DMS 273 (cell line): ENCODE data around the gene APOBEC3B.
"Not testable (repeated sequence)": the region's sequence is repeated elsewhere in the genome, so short reads cannot be mapped to it uniquely, and the experiment has no call there.

Experiments
- DNase-seq: peaks from one replicate; lab custom pipeline; 2025; ENCODE audit not compliant: unreplicated experiment; lab: John Stamatoyannopoulos, UW

APOBEC3B gene

DNA sequence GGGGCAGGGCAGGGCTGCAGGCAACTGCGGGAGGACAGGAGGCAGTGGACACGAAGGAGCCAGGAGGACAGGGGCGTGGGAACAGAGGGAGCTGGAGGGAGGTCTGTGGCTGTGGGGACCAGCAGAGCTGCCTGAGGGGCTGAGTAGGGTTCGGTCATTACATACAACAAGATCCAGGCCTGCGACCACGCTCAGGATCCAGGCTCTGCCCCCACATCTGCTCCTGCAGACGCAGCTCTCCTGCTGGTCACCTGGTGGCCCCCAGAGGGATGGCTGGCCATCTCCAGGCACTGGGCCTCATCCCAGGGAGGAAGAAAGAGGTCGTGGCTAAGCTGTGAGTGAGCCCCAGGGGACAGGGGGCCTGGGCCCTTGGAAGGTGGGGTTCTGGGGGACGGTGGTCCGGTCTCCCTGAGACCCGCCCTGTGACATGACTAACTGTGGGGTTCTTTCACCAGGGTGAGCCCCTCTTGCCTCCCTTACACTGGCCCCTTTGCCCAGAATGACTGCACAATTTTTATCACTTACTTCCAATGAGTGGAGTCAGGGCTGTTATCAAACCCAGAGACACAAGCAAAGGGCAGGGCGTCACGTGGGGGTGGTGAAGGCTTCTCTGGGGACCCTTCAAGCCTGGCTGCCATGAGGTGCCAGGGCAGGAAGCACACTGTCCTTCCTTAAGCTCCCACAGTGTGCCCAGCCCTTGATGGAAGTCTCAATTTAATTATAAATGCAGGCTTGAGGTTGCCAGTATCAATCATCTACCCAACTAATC is 31.4 kb upstream of the APOBEC3B start:
- DNase-seq: no peak

DNA sequence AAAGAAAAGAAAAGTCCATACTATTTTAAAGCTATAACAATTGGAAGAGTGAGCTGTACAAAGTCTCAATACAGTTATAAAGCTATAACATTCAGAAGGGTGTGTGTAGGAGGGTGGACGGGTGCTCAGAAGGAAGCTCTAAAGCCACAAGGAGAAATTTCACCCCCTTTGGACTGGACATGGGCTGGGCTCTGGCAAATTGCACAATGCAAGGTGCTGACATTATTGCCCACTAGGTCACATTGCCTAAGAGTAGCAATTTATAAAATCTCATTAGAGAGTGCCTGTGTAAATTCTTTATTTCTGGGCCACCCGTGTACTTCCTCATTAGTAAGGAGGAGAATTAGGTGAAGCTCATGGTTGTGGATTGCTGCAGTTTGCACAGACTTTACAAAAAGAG is 30.4 kb upstream of the APOBEC3B start:
- no peak for DNase-seq

DNA sequence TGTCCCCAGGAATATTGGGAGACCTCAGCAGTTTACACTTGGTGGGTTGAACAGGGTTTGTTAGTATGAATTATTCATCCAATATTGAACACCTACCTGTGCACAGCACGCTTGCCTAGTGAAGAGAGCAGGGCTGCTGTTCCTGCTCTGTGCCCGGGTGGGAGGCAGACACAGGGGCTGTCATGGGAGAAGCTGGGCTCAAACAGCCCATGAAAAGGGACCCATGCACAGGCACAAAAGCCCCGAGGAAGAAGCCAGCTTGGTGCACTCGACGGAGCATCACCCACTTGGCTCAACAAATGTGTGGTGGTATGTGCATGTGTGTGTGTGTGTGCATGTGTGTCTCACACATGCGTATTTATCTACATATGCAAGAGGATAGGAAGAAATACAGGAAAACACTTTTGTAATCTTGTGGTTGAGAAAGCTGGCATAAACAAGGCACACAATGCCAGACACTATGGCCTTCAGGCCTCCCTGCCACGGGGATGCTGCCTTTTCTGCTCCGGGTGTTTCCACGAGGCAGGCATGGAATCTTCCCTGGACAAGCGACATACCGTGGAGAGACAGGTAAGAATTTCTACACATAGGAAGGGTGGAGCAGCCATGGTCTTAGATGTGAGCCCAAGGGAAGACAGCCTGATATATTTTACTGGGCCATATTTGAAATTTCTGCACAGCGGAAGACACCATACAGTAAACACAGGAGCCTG is 29.7 kb upstream of the APOBEC3B start:
- no peak for DNase-seq

DNA sequence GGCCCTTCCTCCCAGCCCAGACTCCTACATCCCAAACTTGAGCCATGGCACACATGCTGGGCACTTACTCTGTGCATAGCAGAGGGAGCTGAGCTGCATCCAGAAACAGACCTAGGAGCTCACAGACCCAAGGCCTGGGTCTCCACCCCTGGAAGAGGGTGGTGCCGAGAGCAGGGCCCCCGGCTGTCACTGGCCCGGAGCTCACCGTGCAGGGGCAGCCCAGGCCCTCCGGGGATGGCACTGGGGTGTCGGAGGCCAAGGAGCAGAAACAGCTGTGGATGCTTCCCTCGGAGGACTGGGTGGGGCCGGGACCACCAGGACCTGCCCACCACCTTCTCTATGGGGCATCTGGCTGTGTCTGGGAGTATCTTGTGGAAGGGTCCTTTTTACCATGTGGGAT is 29.1 kb upstream of the APOBEC3B start:
- DNase-seq: no peak

DNA sequence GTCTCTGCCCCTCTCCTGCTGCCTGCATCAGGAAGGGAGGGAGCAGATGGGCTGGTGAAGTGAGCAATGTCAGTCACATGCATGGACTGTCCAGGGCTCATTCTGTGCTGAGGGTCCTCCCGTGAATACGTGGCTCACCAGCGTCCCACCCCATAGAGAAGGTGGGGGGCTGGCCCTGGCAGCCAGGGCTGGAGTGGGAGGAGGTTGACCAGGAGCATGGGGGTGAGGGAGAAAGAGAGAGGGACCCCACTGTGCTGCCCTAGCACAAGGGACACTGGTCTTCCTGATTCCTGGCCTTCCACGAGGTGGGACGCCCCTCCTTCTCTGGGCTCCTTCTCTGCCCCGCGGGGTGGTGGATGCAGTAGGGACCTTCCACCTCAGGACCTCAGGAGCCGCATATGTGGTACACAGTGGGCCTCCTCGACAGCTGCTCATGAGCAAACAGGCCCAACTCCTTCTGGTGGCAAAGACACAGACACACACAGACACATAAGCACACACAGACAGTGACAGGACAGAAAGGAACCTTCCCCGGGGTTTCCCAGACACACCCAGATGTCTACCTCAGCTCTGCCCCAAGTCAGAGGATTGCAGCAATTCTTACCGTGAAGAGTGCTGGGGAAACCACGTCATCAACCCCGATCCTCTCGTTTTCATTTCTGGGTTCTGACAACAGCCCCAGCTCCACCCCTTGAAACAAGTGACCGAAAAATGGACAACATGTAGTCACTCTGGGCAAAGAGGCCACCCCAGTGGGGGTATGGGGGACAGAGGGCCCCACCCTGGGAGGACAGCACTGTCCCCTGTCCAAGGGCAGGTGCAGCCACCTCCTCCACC is 28.4 kb upstream of the APOBEC3B start:
- no peak for DNase-seq

DNA sequence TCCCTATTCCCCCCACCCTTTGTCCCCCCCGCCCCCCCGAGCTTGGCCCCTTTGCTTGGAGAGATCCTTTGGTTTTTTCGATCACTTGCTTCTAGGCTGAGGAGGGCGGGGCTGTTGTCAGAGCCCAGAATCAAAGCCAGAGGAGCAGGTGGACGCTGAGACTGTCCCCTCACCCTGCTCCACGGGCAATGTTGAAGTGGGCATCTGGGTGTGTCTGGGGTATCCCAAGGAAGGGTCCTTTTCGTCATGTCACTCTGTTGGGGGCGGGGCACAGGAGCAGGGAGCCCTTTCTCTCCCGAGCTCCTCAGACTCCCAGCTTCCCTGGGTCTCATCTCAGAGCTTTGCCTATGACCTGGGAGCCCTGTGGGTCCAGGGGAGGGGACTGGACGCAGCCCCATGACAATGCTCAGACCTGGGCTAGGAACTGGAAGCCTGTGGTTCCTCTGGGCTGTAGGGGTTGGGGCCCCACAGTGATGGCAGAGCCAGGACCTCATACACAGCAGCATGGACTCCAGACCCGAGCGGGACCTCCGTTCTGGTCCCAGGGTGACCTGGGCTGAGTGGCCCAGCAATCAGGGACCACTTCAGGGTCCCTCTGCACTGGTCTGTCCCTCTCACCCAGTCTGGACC is 27.6 kb upstream of the APOBEC3B start:
- DNase-seq: no peak

DNA sequence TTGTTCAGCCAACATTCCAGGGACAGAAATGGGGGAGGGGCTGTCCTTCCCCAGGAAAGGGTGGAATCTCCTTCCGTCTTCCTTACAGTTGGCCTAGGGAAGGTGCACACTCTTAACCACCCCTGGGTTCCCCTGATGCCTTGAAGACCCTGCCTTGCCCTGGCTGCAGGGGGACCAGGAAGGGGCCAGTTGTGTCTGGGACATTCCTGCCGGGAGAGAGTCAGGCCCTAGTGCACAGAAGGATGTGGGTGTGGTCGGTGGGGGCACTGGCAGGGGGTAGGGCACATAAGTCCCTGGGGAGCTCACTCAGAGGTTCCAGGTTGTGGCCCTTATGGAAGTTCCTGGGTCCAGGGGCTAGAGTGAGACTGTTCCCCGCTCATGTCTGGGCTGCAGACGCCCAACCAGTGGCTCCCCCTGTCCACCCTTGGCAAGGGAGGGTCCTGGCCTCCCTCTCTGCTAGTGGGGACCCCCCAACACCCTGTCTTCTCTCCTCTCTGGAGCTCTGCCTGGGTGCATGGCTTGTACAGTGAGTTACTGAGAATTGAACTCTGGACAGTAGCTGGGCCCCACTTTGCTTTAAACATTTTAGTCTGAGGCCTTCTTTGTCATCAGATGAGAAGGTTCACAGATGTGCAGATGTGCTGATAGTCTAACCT is 26.8 kb upstream of the APOBEC3B start:
- DNase-seq: no peak

DNA sequence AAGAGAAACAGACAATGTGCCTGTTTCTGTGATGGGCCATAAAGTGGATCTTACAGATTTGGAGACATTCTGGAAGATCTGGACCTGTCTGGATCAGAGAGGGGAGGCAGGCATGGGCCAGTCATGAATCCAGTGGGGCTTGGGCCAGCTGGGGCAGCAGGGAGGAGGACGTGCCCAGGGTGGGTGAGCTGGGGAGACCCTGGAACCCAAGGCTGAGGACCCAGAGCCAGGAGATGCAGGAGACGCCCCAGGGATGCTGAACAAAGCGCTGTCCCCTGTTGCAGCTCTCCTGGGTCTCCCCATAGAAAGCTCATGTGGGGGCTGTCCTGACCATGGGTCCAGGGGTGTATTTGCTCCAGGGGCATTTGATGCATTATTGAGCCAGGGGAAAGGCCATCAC is 26.2 kb upstream of the APOBEC3B start:
- no peak for DNase-seq

DNA sequence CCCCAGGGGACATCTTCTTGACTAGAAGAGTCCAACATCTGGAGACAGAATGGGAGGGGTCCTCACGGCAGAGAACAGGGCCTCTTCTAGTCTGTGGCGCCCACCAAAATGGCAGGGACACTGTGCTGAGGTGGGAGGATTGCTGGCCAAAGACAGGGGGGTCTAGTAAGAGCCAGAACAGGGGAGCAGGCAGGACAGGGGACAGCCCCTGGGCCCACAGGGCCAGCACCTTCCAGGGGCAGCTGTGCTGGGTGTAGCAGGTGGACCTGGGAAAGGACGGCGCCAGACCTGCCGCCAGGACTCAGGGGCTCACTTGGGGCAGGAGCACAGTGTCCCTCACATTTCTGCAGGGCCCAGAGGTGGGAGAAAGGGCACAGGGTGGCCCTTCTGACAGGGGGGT is 25.6 kb upstream of the APOBEC3B start:
- DNase-seq: no peak

DNA sequence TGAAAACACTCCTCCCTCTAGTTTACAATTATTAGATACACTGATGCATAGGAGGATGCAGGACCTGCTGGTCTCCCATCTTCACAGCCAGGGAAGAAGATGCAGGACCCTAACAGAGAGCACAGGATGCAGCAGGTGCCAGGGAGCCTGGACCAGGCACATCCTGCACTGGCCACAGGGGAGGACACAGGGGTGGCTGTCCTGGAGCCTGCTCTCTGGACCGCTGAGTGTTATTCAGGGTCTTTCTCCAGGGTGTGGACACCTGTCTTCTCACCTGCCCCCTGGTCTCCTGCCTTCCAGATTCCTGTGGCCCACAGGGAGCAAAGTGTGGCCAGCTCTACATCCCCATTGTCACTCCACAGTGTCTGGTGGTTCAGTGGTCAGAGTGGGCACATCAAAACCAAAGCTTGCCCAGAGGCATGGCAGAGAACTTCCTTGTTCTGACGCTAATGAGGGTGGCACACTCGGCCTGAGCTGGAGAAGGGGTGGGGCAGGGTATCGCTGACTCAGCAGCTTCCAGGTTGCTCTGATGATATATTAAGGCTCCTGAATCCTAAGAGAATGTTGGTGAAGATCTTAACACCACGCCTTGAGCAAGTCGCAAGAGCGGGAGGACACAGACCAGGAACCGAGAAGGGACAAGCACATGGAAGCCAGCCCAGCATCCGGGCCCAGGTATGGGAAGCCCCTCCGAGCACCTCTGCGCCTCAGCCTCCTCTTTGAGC is 24.9 kb upstream of the APOBEC3B start, which contains the start of gene APOBEC3A:
APOBEC3A (plus strand) TSS at position 564 of the 725 bp plus-strand sequence; CDS start at position 647, 83 bp downstream.
- DNase-seq: no peak

DNA sequence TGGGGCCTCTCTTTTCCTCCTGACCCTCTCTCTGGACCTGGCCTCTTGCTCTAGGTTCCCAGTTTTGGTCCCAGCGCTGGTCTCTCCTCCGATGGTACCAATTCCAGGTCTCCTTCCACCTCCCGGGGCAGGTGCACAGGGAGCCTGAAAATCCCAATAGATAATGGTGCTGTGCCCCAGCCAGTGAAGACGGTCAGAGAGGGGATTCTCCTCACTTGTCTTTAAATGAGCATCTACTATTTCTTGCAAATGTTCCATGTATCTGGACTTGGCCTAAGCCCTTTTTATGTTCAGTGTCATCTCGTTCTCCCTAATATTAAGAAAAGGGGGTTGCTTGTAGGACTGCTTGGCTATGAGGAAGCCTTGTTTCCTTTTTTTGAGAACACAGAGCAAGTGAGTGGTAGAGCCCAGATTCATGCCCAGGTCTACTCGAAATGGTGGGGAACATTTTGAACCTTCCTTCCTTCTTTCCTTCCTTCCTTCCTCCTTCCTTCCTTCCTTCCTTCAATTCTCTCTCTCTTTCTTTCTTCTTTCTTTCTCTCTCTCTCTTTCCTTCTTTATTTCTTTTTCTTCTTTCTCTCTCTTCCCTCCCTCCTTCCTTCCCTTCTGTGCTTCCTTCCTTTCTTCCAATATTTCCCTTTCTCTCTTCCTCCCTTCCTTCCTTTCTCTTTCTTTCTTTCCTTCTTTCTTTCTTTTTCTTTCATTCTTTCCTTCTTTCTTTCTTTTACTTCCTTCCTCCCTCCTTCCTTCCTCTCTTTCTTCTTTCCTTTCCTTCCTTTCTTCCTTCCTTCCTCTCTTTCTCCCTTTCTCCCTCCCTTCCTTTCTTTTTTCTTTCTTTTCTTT is 24.1 kb upstream of the APOBEC3B start:
- no peak for DNase-seq

DNA sequence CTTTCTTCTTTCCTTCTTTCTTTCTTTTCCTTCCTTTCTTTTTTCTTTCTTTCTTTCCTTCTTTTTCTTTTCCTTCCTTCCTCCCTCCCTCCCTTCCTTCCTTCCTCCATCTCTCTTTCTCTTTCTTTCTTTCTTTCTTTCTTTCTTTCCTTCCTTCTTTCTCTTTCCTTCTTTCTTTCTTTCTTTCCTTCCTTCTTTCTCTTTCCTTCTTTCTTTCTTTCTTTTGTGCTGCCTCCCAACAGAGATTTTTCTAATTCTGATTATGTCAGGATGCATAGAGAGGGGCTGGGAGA is 23.6 kb upstream of the APOBEC3B start:
- not testable (repeated sequence) for DNase-seq

DNA sequence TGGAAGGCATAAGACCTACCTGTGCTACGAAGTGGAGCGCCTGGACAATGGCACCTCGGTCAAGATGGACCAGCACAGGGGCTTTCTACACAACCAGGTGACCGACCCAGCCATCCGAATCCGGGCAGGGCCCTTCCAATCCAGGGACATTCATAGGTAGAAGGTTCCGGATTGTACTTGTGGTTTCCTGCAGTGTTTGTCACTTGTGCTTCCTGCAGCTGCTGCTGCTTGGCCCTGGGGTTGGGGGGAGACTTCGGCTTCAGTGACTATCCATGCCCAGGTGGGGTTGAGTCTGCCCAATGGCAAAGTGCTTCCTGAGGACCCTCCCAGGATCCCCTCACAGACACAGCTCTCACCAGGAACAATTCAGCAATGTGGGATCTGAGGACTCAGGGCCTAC is 22.6 kb upstream of the APOBEC3B start:
- no peak for DNase-seq

DNA sequence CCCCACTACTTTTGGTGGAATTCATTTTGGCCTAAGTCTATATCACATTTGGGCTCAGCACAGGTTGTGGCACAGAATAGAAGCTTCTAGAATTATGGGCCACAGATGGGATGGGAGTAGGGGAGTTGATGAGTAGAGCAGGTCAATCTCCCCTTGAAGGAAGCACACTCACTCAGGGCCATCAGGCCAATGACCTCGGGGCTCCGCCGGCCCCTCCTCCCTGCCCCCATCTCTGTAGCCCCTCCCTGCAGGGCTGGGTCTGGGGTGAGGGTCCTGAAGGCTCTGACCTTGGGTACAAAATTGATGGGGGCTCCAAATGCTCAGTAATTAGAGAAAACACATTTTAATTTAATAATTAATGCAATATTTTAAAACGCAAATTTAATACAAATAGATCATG is 21.5 kb upstream of the APOBEC3B start:
- DNase-seq: not testable (repeated sequence)

DNA sequence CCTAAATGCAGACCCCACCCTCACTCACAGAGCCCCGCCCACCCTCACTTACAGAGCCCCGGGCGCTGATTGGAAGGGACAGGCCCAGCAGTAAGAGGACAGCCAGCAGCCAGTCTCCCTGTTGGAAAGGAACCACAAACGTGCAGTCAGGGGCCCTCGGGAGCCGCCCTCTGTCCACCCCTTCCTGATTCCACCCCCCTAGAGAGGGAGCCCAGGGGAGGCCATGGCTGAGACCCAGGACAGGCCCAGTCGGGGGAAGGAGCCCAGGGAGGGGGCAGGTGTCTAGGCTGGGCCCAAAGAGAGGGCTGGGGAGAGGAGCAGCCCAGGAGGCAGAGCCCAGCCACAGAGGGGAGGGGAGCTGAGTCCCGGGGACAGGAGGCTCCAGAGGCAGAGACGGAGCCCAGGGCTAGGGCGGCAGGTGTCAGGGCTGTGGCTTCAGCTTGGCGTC is 18.8 kb upstream of the APOBEC3B start:
- DNase-seq: not testable (repeated sequence)

DNA sequence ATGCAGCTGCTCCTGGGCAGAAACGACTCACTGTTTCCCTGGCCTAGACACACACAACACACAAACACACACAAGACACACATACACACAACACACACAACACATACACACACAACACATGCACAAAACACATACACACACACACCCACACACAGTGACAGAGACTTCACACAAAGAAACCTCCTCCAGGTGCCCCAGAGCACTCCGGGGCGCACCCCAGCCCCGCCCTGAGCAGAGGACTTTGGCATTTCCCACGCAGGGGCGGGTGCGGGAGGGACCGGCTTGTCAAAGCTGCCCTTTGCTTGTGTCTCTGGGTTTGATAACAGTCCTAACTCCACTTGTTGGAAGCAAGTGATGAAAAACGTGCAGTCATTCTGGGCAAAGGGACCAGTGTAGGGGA is 18.3 kb upstream of the APOBEC3B start:
- DNase-seq: no peak

DNA sequence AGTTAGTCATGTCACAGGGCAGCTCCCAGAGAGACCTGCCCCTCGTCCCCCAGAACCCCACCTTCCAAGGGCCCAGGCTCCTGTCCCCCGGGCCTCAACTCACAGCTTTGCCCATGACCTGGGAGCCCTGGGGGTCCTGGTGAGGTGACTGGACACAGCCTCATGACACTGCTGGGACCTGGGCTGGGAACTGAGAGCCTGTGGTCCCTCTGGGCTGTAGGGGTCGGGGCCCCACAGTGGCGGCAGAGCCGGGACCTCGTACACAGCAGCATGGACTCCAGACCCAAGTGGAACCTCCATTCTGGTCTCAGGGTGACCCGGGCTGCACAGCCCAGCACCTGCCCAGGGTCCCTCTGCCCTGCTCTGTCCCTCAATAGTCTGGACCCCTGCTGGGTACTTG is 17.8 kb upstream of the APOBEC3B start:
- no peak for DNase-seq

DNA sequence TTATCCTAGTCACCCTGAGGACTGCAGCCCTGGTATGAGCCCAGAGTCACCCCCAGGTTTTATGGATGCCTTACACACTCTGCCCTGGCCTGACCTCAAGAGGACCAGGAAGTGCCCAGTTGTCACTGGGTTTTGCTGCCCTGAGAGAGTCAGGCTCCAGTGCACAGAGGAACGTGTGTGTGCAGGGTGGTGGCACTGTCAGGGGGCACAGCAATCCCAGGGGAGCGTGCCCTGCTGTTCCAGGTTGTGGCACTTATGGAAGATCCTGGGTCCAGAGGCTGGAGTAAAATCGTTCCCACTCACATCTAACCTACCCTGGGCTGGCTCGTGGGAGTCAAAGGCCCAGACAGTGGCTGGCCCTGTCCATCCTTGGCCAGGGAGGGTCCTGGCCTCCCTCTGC is 17.2 kb upstream of the APOBEC3B start:
- no peak for DNase-seq
